Epidermal melanocyte (primary cell): ENCODE data around the gene NAPSA.
"Not testable (repeated sequence)": the region's sequence is repeated elsewhere in the genome, so short reads cannot be mapped to it uniquely, and the experiment has no call there.

Experiments used
- DNase-seq: peaks from one replicate; pipeline ENCODE4 v3.0.0; 2011; ENCODE audit warnings: low spot score; ENCODE audit not compliant: insufficient read length

NAPSA gene

DNA sequence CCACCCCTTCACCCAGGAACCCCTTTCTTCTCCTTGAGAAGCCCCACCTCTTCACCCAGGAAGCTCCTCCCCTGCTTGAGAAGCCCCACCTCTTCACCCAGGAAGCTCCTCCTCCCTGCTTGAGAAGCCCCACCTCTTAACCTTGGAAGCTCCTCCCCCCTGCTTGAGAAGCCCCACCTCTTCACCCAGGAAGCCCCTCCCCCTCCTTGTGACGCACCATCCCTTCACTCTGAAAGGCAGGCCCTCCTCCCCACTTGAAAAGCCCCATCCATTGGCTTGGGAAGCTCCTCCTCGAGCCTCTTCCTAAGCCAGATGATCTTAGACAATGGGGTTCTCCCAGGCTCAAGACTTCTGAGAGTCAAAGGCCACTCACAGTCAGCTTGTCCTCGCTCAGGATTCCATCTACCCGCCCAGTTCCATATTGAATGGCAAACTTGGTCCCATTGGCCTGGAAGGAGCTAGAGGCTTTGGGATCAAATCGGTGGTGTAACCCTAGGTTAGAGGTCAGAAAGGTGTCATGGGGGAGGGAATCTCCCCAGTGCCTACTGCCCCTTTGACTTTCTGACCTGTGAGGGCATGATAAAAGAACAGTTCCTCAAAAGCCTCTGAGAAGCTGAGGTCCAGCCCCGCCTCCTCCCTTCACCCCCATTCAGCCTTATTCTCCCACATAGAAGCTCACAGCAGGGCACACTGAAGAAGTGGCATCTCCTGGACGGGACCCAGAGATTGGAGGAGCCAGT, 4.0 kb downstream of the NAPSA start:
- no peak for DNase-seq

- no peak for DNase-seq
These were observed 6.1 kb downstream of the NAPSA start for GRCh38 chr19:50359328-50359818.

GRCh38 chr19:50358483-50359327, 6.7 kb downstream of the NAPSA start:
- DNase-seq: peak; percentile 84

GRCh38 chr19:50357178-50358100, 8.0 kb downstream of the NAPSA start:
- DNase-seq: no peak

DNA sequence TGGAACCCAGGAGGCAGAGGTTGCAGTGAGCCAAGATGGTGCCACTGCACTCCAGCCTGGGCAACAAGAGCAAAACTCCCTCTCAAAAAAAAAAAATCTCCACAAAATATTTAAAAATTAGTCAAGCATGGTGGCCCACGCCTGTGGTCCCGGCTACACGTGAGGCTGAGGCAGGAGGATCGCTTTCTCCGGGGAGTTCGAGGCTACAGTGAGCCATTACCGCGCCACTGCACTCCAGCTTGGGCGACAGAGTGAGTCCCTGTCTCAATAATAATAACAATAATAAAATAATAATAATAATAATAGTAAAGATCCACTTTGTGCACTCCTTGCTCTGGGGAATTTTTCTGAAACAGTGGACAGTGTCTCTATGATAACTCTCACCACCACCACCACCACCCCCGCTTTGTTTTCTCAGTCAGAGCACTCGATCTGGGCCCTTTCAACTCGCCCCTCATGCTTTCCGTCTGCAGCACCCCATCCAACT, 8.7 kb downstream of the NAPSA start:
- DNase-seq: no peak

- not testable (repeated sequence) for DNase-seq
These were observed 12.0 kb downstream of the NAPSA start for GRCh38 chr19:50353487-50353880.

DNA sequence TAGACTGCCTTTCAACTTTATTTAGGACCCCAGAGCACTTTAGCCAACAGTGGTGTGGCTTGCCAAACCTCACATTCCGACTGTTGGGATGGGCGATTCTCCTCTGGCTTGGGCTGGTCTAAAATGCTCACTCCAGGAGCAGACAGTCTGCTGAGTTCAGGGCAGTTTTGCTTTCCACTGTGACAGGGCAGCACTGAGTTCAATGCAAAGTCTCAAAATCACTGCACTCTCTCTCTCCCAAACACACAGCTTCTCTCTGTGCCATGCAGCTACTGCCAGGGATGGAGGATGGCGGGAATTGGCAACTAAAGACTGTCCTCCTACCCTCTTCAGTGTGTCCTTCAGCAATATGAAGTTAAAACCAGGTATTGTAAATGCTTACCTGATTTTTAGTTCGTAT, 13.2 kb downstream of the NAPSA start:
- DNase-seq: no peak

DNA sequence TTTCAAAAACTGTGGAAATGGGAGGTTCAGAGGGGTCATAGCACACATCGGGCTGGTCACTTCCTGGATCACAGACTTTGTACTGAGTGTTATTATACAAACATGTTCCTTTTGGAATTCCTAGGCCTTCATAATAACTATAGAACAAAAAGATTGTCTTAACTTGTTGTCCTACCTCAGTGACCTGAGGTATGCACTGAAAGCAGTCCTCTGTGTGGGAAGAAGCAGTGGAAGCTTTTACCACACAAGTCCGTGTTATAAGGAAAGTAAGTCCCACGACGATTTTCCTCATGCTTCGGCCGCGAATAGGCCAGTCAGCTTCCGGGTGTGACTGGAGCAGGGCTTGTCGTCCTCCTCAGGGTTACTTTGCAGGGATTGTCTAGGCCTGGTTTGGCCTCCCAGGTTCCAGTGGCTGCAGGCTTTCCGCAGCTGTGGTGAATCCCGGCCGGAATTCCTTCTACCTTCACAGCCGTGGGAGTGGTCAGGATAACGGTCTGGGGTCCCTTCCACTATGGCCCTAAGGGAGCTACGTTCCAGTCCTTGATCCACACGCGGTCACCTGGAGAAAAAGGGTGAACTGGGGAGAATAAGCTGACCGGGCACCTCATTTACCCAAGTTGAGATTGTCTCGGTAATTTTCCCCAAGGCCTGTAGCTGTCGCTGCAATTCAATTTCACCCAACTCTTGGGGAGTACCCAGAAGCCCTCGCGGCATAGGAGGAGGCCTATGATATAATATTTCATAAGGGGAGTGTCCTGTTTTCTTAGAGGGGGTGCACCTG, 16.0 kb downstream of the NAPSA start:
- no peak for DNase-seq

DNA sequence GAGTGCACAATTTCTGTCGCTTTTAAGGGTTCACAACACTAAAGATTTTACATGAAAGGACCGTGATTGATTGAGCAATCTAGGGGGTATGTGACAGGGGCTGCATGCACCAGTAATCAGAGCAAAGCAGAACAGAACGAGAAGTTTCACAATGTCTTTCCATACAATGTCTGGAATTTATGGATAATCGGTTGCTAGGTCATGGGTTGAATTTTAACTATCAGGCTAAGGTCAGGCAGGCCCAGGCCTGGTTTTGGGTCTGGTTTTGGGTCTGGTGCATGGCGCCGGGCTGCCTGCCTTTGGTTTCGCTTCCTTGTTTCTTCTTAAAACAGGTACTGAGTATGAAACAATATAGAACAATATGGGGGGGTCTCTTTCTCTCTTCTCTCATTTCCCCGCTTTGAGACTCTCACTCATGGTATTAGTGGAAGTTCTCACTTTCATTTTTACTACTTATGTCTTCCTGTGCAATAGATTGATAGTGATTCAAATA, 18.3 kb downstream of the NAPSA start:
- DNase-seq: not testable (repeated sequence)

- DNase-seq: no peak
These were observed 20.6 kb downstream of the NAPSA start for GRCh38 chr19:50344661-50345318.

- no peak for DNase-seq
These were observed 24.3 kb downstream of the NAPSA start for GRCh38 chr19:50341091-50341564.

GRCh38 chr19:50340331-50340730, 25.1 kb downstream of the NAPSA start:
- DNase-seq: no peak

- DNase-seq: not testable (repeated sequence)
These were observed 28.4 kb downstream of the NAPSA start for GRCh38 chr19:50337031-50337430.

GRCh38 chr19:50334741-50335421, 30.6 kb downstream of the NAPSA start:
- no peak for DNase-seq

- DNase-seq: peak; percentile 96
These were observed 31.5 kb downstream of the NAPSA start for GRCh38 chr19:50333737-50334617.

DNA sequence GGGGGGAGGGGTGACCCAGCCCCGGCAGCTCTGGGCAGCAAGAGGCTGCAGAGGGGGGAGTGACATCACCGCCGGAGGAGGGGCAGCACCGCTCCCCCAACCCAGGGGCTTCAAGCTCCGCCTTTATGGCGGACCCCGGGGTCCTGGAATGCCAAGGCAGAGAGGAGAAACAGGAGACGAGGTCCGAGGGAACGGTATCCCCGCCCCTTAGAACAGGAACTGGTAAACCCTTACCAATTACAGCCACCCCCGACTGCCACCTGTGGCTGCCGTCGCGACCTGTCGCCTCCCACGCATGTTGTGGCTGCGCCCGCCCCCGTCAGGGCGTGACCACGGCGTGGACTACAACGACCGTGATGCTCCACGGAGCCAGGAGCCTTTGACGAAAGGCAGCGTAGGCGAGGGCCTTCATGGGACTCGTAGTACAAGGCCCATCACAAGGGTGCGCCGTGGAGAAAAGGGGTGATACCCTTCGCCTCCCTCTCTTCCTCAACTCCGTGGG, 32.2 kb downstream of the NAPSA start:
- no peak for DNase-seq

DNA sequence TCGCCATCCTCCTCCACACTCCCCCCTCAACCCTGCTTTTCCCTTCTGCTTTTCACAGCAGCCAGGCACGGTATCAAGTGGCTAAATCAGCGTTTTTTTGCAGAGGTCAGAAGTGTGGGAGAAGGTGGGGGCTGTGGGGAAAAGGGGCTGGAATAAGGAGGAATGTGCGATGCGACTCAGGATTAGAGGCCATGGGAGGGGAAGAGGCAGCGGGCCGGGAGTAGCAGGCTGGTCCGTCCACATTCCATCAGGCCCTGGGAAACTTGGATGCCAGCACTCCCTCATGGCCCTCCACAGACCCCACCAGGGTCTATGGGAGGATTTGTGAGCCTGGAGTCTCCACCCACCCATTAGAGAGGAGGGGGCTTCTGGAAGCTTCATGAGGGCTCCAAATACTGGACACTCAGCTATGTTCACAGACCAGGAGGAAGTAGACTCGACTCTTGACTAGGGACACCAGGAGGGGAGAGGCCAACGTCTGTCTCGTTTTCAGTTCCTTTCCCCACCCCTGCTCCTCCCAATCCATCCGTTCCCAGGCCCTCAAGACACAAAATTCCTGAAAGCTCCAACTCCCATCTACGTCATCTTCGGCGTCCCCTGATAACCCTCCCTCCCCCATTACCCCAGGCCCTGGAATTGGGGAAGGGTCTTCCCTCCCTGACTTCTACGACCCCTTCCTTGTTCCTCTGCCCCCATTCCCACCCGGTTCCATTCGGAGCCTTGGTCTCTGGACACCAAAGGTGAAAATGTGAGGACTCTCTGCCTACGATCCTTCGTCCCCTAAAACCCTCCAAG, 33.0 kb downstream of the NAPSA start:
- no peak for DNase-seq
